ENCODE data around the gene PKP4. TPM values are rescaled to one million over a fixed set of nuclear protein-coding genes. Genes with fewer than 3 reads are reported as not detected.

PKP4 gene
- total RNA-seq, 1 experiment from 2014 or later = 55.2 TPM

- no peak overlapping the region for H3K9ac ChIP-seq (ENCODE audit: low read length)
- BruUV-seq (replicated peaks) = no TSS peak
- H3K4me1 ChIP-seq (ENCODE audit: control insufficient read depth in 1 of 2, insufficient read depth in 2 of 2, low read length in 2 of 2) = no peaks in the 10 kb centered on the region
- no peak overlapping the region for H3K4me2 ChIP-seq (ENCODE audit: low read length)
- no peaks in the 10 kb centered on the region for H3K36me3 ChIP-seq (ENCODE audit: control insufficient read depth in 1 of 2, insufficient read depth in 2 of 2, low read length in 2 of 2)
- H3K27me3 ChIP-seq (ENCODE audit: insufficient read depth, low read length) = no peaks in the 10 kb centered on the region
- TF ChIP-seq YY1 (IDR thresholded peaks at IDR 0.05; ENCODE audit: extremely low read depth, insufficient replicate concordance, low read depth, low read length) (no peak), SIN3A (IDR thresholded peaks at IDR 0.05; ENCODE audit: low read depth) (no peak), EZH2 (IDR thresholded peaks at IDR 0.05) (no peak), MAX (IDR thresholded peaks at IDR 0.05) (no peak), ZNF274 (IDR thresholded peaks at IDR 0.05; ENCODE audit: low read depth, low read length) (no peak), CTCF (IDR thresholded peaks at IDR 0.05 in 2 of 3, conservative IDR thresholded peaks at IDR 0.05 in 1 of 3; ENCODE audit: borderline replicate concordance in 1 of 3, insufficient read depth in 1 of 3, low read depth in 2 of 3, low read length in 2 of 3) (no peak), ZBTB33 (IDR thresholded peaks at IDR 0.05; ENCODE audit: extremely low read depth, insufficient replicate concordance, low read length) (no peak), ATF3 (IDR thresholded peaks at IDR 0.05) (no peak), REST (IDR thresholded peaks at IDR 0.05; ENCODE audit: low read depth) (no peak), EZH2phosphoT487 (IDR thresholded peaks at IDR 0.05; ENCODE audit: borderline replicate concordance) (no peak), POLR2AphosphoS5 (IDR thresholded peaks at IDR 0.05; ENCODE audit: low read depth, low read length) (no peak)
- no peaks in the 10 kb centered on the region for H3K79me2 ChIP-seq (ENCODE audit: insufficient read depth, low read length)
- H4K20me1 ChIP-seq (ENCODE audit: insufficient read depth) = no peaks in the 10 kb centered on the region
- intact Hi-C loops (cut with micrococcal nuclease) = no loop called here
- ChIA-PET CTCF (no interaction called here), RAD21 (ENCODE audit: low non-redundant PET in 1 of 2, low total read pairs in 2 of 2, uncharacterized antibody in 2 of 2, unreplicated experiment in 2 of 2) (no interaction called here), POLR2A (no interaction called here)
- H3K9me3 ChIP-seq (ENCODE audit: control insufficient read depth in 1 of 2, insufficient read depth in 1 of 2, low read depth in 1 of 2, low read length in 2 of 2) = no peaks in the 10 kb centered on the region
- DNase-seq (ENCODE audit: low read depth, low spot score) = no peak
- no peak for ATAC-seq
- H3K4me3 ChIP-seq (replicated peaks in 1 of 2; ENCODE audit: low read depth in 1 of 2, low read length in 2 of 2) = no peak overlapping the region
- H3K27ac ChIP-seq (ENCODE audit: low read depth, low read length) = no peak overlapping the region
- no peak overlapping the region for H2AFZ ChIP-seq (ENCODE audit: low read depth, low read length, poor library complexity, severe bottlenecking)
- no peaks in the 10 kb centered on the region for H3K9me2 ChIP-seq (ENCODE audit: insufficient read depth)
These were observed 228.9 kb downstream of the PKP4 start for GRCh38 chr2:158685646-158686045.

All from HCT116 (cell line).